HCT116 (cell line): ENCODE data around the gene SLC1A1.
"Not testable (repeated sequence)": the region's sequence is repeated elsewhere in the genome, so short reads cannot be mapped to it uniquely, and the experiment has no call there.

Source experiments
- ELF1 ChIP-seq: IDR thresholded peaks from 2 replicates; pipeline ENCODE4 v1.6.1; 2012; ENCODE audit warnings: low read depth, borderline replicate concordance
- EZH2 ChIP-seq: fragments of 200-600 bp; sonication (generic); IDR thresholded peaks from 2 replicates; pipeline ENCODE4 v1.6.1; 2017; ENCODE audit warnings: antibody characterized with exemption, mixed run types
- EZH2phosphoT487 ChIP-seq: fragments of 200-600 bp; IDR thresholded peaks from 2 replicates; pipeline ENCODE4 v1.6.1; 2018; ENCODE audit warnings: antibody characterized with exemption, borderline replicate concordance
- JUND ChIP-seq: IDR thresholded peaks from 2 replicates; pipeline ENCODE4 v1.6.1; 2012
- POLR2A ChIP-seq: IDR thresholded peaks from 2 replicates; pipeline ENCODE4 v1.7.0; 2011; ENCODE audit warnings: borderline replicate concordance; ENCODE audit not compliant: insufficient read depth, insufficient read length; ENCODE audit errors: extremely low read depth
- POLR2AphosphoS5 ChIP-seq: IDR thresholded peaks from 2 replicates; pipeline ENCODE4 v1.6.1; 2011; ENCODE audit warnings: mild to moderate bottlenecking, low read depth, low read length, moderate library complexity
- SP1 ChIP-seq: IDR thresholded peaks from 2 replicates; pipeline ENCODE4 v1.6.1; 2012; ENCODE audit warnings: low read depth
- ZNF274 ChIP-seq: fragments of 200-500 bp; sonication (Bioruptor generic); IDR thresholded peaks from 2 replicates; pipeline ENCODE4 v1.6.1; 2014; ENCODE audit warnings: mild to moderate bottlenecking, low read depth, low read length, inconsistent platforms
- TF ChIP-seq, protein P1 (sequence below), 3 experiments: fragments of 200-600 bp in 1 of 3; sonication (generic) in 1 of 3; IDR thresholded peaks in 2 of 3; conservative IDR thresholded peaks in 1 of 3; 2 replicates each; pipeline ENCODE4 v1.5.1; 2012 to 2017; ENCODE audit warnings: low read depth in 2 of 3, low read length in 2 of 3, antibody characterized with exemption in 1 of 3, borderline replicate concordance in 1 of 3, control low read depth in 1 of 3, mild to moderate bottlenecking in 1 of 3, mixed read lengths in 1 of 3, mixed run types in 1 of 3, moderate library complexity in 1 of 3; ENCODE audit not compliant: insufficient read depth in 1 of 3
- TF ChIP-seq, protein P2 (sequence below): IDR thresholded peaks from 2 replicates; pipeline ENCODE4 v1.6.1; 2011; ENCODE audit warnings: mild to moderate bottlenecking, low read length, moderate library complexity; ENCODE audit not compliant: insufficient replicate concordance; ENCODE audit errors: extremely low read depth
- TF ChIP-seq, protein P3 (sequence below): IDR thresholded peaks from 2 replicates; pipeline ENCODE4 v1.6.1; 2012; ENCODE audit warnings: low read depth

DNA sequence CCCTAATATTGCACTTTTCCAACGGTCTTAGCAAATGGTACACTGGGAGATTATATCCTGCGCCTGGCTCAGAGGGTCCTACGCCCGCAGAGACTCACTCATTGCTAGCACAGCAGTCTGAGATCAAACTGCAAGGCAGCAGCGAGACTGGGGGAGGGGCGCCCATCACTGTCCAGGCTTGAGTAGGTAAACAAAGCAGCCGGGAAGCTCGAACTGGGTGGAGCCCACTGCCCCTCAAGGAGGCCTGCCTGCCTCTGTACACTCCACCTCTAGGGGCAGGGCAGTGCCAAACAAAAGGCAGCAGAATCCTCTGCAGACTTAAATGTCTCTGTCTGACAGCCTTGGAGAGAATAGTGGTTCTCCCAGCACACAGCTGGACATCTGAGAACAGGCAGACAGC, 41.1 kb downstream of the SLC1A1 start:
- TF ChIP-seq ELF1, EZH2, ZNF274, POLR2AphosphoS5, EZH2phosphoT487, JUND, SP1, POLR2A: not testable (repeated sequence)
- TF ChIP-seq, protein P1, sequence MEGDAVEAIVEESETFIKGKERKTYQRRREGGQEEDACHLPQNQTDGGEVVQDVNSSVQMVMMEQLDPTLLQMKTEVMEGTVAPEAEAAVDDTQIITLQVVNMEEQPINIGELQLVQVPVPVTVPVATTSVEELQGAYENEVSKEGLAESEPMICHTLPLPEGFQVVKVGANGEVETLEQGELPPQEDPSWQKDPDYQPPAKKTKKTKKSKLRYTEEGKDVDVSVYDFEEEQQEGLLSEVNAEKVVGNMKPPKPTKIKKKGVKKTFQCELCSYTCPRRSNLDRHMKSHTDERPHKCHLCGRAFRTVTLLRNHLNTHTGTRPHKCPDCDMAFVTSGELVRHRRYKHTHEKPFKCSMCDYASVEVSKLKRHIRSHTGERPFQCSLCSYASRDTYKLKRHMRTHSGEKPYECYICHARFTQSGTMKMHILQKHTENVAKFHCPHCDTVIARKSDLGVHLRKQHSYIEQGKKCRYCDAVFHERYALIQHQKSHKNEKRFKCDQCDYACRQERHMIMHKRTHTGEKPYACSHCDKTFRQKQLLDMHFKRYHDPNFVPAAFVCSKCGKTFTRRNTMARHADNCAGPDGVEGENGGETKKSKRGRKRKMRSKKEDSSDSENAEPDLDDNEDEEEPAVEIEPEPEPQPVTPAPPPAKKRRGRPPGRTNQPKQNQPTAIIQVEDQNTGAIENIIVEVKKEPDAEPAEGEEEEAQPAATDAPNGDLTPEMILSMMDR (IDR thresholded peaks at IDR 0.05 in 2 of 3, conservative IDR thresholded peaks at IDR 0.05 in 1 of 3; ENCODE audit: borderline replicate concordance in 1 of 3, insufficient read depth in 1 of 3, low read depth in 2 of 3, low read length in 2 of 3): 0 out of 6 replicates have a peak, but pooled peaks of 1 of the 3 experiments have one; percentile 11
- TF ChIP-seq, protein P2, sequence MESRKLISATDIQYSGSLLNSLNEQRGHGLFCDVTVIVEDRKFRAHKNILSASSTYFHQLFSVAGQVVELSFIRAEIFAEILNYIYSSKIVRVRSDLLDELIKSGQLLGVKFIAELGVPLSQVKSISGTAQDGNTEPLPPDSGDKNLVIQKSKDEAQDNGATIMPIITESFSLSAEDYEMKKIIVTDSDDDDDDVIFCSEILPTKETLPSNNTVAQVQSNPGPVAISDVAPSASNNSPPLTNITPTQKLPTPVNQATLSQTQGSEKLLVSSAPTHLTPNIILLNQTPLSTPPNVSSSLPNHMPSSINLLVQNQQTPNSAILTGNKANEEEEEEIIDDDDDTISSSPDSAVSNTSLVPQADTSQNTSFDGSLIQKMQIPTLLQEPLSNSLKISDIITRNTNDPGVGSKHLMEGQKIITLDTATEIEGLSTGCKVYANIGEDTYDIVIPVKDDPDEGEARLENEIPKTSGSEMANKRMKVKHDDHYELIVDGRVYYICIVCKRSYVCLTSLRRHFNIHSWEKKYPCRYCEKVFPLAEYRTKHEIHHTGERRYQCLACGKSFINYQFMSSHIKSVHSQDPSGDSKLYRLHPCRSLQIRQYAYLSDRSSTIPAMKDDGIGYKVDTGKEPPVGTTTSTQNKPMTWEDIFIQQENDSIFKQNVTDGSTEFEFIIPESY: not testable (repeated sequence)
- TF ChIP-seq, protein P3, sequence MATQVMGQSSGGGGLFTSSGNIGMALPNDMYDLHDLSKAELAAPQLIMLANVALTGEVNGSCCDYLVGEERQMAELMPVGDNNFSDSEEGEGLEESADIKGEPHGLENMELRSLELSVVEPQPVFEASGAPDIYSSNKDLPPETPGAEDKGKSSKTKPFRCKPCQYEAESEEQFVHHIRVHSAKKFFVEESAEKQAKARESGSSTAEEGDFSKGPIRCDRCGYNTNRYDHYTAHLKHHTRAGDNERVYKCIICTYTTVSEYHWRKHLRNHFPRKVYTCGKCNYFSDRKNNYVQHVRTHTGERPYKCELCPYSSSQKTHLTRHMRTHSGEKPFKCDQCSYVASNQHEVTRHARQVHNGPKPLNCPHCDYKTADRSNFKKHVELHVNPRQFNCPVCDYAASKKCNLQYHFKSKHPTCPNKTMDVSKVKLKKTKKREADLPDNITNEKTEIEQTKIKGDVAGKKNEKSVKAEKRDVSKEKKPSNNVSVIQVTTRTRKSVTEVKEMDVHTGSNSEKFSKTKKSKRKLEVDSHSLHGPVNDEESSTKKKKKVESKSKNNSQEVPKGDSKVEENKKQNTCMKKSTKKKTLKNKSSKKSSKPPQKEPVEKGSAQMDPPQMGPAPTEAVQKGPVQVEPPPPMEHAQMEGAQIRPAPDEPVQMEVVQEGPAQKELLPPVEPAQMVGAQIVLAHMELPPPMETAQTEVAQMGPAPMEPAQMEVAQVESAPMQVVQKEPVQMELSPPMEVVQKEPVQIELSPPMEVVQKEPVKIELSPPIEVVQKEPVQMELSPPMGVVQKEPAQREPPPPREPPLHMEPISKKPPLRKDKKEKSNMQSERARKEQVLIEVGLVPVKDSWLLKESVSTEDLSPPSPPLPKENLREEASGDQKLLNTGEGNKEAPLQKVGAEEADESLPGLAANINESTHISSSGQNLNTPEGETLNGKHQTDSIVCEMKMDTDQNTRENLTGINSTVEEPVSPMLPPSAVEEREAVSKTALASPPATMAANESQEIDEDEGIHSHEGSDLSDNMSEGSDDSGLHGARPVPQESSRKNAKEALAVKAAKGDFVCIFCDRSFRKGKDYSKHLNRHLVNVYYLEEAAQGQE: not testable (repeated sequence)
